ENCODE results near the gene DHRSX. TPM values are rescaled to one million over a fixed set of nuclear protein-coding genes. Genes with fewer than 3 reads are reported as not detected.
"Not testable (repeated sequence)": the region's sequence is repeated elsewhere in the genome, so short reads cannot be mapped to it uniquely, and the experiment has no call there.

Gene DHRSX
- total RNA-seq, 3 donors from 2014 or later: 24.9 to 52.4 (median 37.5) TPM

DNA sequence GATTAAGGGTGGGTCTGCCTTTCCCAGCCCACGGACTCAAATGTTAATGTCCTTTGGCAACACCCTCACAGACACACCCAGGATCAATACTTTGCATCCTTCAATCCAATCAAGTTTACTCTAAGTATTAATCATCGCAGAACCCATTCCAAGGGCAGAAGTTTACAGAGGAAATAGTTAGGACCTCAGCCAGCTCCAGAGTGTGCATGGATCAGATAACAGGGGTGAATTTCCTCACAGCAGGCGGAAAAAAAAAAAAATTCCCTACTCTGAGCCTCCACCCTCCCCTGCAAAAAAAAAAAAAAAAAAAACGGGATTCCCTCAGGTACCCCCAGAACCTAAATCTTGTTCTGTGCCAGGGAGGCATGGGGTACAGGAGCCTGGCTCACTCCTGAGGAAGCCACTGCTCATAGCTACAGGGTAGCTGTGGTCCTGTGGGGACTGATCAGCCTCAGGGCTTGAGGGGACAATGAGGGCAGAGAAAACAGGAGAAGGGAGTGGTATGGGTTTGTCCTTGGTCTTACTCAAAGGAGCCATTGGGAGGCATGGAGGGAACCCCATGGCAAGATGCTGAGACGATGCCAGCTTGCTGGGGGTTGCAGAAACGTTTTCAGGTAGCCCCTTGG, 113.0 kb downstream of the DHRSX start:
- DNase-seq (no peak), ATAC-seq (no peak)
- TF ChIP-seq, protein P1, sequence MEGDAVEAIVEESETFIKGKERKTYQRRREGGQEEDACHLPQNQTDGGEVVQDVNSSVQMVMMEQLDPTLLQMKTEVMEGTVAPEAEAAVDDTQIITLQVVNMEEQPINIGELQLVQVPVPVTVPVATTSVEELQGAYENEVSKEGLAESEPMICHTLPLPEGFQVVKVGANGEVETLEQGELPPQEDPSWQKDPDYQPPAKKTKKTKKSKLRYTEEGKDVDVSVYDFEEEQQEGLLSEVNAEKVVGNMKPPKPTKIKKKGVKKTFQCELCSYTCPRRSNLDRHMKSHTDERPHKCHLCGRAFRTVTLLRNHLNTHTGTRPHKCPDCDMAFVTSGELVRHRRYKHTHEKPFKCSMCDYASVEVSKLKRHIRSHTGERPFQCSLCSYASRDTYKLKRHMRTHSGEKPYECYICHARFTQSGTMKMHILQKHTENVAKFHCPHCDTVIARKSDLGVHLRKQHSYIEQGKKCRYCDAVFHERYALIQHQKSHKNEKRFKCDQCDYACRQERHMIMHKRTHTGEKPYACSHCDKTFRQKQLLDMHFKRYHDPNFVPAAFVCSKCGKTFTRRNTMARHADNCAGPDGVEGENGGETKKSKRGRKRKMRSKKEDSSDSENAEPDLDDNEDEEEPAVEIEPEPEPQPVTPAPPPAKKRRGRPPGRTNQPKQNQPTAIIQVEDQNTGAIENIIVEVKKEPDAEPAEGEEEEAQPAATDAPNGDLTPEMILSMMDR (IDR thresholded peaks at IDR 0.05): no peak
- intact Hi-C loops (cut with DNase I, micrococcal nuclease): no loop called here
- Histone ChIP-seq H3K4me3 (no peak overlapping the region), H3K4me1 (ENCODE audit: low read depth) (no peaks in the 10 kb centered on the region), H3K36me3 (ENCODE audit: low read depth) (no peaks in the 10 kb centered on the region), H3K9me3 (peaks cover 7% of the 10 kb centered on the region)

DNA sequence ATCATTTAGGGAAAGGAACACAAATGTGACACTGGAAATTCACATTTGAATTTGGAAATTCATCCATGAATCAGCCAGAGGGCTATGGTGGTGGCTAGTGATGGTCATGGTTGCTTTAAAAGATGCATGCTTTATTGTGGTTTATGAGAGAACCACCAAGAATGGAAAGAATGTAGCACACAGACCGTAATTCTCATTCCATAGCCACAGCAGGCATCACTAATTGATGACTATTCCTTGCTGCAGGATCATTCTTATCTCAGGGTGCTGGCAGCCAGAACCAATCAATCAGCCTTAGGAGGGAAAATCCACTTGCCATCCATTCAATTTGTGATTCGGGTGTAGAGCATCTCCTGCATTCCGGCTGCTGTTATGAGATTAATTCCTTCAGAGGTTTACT, 115.6 kb downstream of the DHRSX start:
- no peak for DNase-seq
- no peak for ATAC-seq
- Histone ChIP-seq H3K4me3 (no peak overlapping the region), H3K4me1 (ENCODE audit: low read depth) (no peaks in the 10 kb centered on the region), H3K9me3 (no peaks in the 10 kb centered on the region), H3K36me3 (ENCODE audit: low read depth) (no peaks in the 10 kb centered on the region)
- intact Hi-C loops (cut with DNase I, micrococcal nuclease): no loop called here
- TF ChIP-seq, protein P1 (IDR thresholded peaks at IDR 0.05): no peak

DNA sequence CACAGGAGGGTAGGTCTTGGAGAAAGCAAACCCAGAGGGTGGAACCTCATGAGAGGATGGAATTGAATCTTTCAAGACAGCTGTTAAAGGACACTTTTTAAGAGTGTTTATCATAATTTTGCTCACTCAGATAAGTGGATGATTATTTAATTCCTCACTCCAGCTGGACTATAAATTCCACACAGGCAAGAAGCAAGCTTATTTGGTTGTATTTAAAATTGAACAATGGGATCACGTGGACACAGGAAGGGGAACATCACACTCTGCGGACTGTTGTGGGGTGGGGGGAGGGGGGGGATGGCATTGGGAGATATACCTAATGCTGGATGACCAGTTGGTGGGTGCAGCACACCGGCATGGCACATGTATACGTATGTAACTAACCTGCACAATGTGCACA, 116.3 kb downstream of the DHRSX start:
- no peaks in the 10 kb centered on the region for H3K36me3 ChIP-seq (ENCODE audit: low read depth)
- H3K4me3 ChIP-seq: no peak overlapping the region
- no peaks in the 10 kb centered on the region for H3K4me1 ChIP-seq (ENCODE audit: low read depth)
- no peaks in the 10 kb centered on the region for H3K9me3 ChIP-seq
- intact Hi-C loops (cut with DNase I, micrococcal nuclease): no loop called here
- TF ChIP-seq, protein P1 (IDR thresholded peaks at IDR 0.05): no peak
- DNase-seq: no peak
- no peak for ATAC-seq

DNA sequence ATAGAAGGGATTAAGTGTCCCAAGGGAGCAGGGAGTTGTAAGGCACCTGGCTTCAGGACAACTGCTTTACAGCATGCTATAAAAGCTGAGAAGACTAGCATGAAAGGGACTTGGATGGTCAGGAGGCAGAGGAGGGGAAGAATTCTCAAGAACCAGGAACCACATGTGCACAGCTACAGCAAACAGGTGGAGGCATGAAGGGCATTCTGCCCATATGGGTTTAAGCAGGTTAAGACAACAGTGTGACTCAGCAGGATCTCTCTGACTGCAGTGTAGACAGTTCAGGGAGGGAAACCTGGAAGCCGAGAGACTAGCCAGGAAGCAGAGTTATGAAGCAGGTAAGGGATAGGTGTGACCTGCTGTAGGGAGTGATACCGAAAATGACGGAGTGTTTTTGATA, 117.0 kb downstream of the DHRSX start:
- Histone ChIP-seq H3K36me3 (ENCODE audit: low read depth) (no peaks in the 10 kb centered on the region), H3K4me1 (ENCODE audit: low read depth) (no peaks in the 10 kb centered on the region), H3K4me3 (no peak overlapping the region), H3K9me3 (no peaks in the 10 kb centered on the region)
- TF ChIP-seq, protein P1 (IDR thresholded peaks at IDR 0.05): no peak
- intact Hi-C loops (cut with DNase I, micrococcal nuclease): no loop called here
- peak in 1 of 3 donors; percentile 48 for DNase-seq
- peak; percentile 97 for ATAC-seq

DNA sequence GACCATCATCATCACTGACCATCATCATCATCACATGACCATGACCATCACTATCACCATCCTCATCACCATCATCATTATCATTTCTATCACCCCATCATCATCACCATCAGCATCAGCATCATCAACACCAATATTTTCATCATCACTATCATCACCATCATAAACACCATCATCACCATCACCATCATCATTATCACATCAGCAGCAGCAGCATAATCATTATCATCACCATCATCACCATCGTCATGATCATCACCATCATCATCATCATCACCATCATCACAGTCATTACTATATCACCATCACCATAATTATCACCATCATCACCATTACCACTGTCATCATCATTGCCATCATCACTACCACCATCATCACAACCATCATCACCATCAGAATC, 117.6 kb downstream of the DHRSX start:
- Histone ChIP-seq H3K4me1 (ENCODE audit: low read depth) (no peaks in the 10 kb centered on the region), H3K36me3 (ENCODE audit: low read depth) (no peaks in the 10 kb centered on the region), H3K4me3 (no peak overlapping the region), H3K9me3 (no peaks in the 10 kb centered on the region)
- TF ChIP-seq, protein P1 (IDR thresholded peaks at IDR 0.05): no peak
- ATAC-seq (no peak), DNase-seq (no peak)
- intact Hi-C loops (cut with DNase I, micrococcal nuclease): no loop called here

DNA sequence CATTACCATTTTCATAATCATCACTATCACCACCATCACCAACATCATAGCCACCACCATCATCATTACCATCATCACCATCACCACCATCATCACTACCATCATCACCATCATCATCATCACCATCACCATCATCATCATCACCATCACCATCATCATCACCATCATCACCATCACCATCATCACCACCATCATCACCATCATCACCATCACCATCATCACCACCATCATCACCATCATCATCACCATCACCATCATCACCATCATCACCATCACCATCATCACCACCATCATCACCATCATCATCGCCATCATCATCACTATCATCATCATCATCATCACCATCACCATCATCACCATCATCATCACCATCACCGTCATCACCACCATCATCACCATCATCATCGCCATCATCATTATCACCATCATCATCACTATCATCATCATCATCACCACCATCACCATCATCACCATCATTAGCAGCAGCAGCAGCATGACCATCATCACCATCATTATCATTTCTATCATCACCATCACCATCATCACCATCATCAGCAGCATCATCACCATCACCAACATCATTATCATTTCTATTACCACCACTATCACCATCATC, 118.2 kb downstream of the DHRSX start:
- ATAC-seq; DNase-seq; H3K9me3 ChIP-seq; intact Hi-C loops (cut with DNase I, micrococcal nuclease); H3K4me3 ChIP-seq; H3K36me3 ChIP-seq (ENCODE audit: low read depth); H3K4me1 ChIP-seq (ENCODE audit: low read depth): not testable (repeated sequence)
